ENCODE measurements around the gene SULT1C4.

SULT1C4 gene

GRCh38 chr2:108377815-108378630 is at the start of gene SULT1C4:
Gene SULT1C4, plus strand, starts transcription at chr2:108377954. Its CDS starts 384 bp downstream, at chr2:108378338.
- DNase-seq (ENCODE audit: low read depth) = no peak
- H3K4me3 ChIP-seq (ENCODE audit: low read depth, low read length) = no peak within 1 kb of the TSS
- no peak for TF ChIP-seq CTCF (IDR thresholded peaks at IDR 0.05; ENCODE audit: control insufficient read depth, extremely low read depth, insufficient read depth)

- H3K4me3 ChIP-seq (ENCODE audit: low read depth, low read length) = no peak overlapping the region
- DNase-seq (ENCODE audit: low read depth) = no peak
- no peak for TF ChIP-seq CTCF (IDR thresholded peaks at IDR 0.05; ENCODE audit: control insufficient read depth, extremely low read depth, insufficient read depth)
Observed at GRCh38 chr2:108329771-108330170, 48.0 kb upstream of the SULT1C4 start.

- no peak for TF ChIP-seq CTCF (IDR thresholded peaks at IDR 0.05; ENCODE audit: control insufficient read depth, extremely low read depth, insufficient read depth)
- DNase-seq (ENCODE audit: low read depth) = no peak
Observed at GRCh38 chr2:108330979-108331378, 46.8 kb upstream of the SULT1C4 start.

GRCh38 chr2:108345951-108346350 is 31.8 kb upstream of the SULT1C4 start:
- TF ChIP-seq CTCF (IDR thresholded peaks at IDR 0.05; ENCODE audit: control insufficient read depth, extremely low read depth, insufficient read depth) = no peak
- no peak overlapping the region for H3K4me3 ChIP-seq (ENCODE audit: low read depth, low read length)
- DNase-seq (ENCODE audit: low read depth) = no peak

More at GRCh38 chr2:108330979-108331378, 46.8 kb upstream of the SULT1C4 start:
- no peak overlapping the region for H3K4me3 ChIP-seq (ENCODE audit: low read depth, low read length)

- no peak overlapping the region for H3K4me3 ChIP-seq (ENCODE audit: low read depth, low read length)
- DNase-seq (ENCODE audit: low read depth) = no peak
- no peak for TF ChIP-seq CTCF (IDR thresholded peaks at IDR 0.05; ENCODE audit: control insufficient read depth, extremely low read depth, insufficient read depth)
Observed at GRCh38 chr2:108346827-108347226, 30.9 kb upstream of the SULT1C4 start.

- no peak for DNase-seq (ENCODE audit: low read depth)
- H3K4me3 ChIP-seq (ENCODE audit: low read depth, low read length) = no peak overlapping the region
- TF ChIP-seq CTCF (IDR thresholded peaks at IDR 0.05; ENCODE audit: control insufficient read depth, extremely low read depth, insufficient read depth) = no peak
Observed at GRCh38 chr2:108347786-108348185, 30.0 kb upstream of the SULT1C4 start.
